GM15510 (cell line): ENCODE results near the gene C5orf22.

Experiments used
- POLR2A ChIP-seq: IDR thresholded peaks from 3 replicates; pipeline ENCODE4 v1.6.1; 2011; ENCODE audit warnings: borderline replicate concordance; ENCODE audit not compliant: insufficient read length; ENCODE audit errors: extremely low read depth

The C5orf22 gene

DNA sequence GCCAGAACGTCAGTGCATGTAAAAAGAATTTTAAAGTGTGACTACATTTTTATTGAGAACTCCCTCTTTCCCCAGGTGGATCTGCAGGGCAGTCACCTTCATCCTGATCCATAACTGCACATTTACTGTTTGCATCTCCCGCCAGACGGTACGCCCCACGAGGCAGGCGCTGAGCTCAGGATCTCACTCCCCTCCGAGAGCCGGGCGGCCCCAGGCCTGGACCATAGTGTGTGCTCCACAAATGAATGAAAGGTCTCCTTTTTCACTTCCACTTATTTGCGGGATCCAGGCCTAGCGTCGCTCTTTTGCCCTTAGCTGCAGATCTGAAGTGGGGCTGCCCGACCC is 586 bp upstream of the C5orf22 start:
- no peak for TF ChIP-seq POLR2A

DNA sequence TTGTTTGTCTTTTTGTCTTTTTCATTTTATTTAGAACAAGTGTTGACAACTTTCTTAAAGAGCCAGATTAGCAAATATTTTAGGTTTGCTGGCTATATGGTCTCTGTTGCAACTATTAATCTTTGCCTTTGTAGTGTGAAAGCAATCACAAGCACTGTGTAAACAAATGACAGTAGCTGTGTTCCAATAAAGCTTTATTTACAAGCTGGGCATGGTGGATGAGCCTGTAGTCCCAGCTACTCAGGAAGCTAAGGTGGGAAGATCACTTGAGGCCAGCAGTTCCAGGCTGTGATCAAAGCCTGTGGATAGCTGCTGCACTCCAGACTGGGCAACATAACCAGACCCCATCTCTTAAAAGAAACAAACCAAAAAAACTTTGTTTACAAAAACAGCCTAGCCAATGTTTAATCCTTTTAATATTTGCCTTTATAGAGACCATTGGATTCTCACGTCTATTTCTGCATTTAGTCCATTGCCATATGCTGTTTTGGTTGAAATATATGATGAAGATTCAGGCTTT is 2.5 kb downstream of the C5orf22 start:
- no peak for TF ChIP-seq POLR2A

DNA sequence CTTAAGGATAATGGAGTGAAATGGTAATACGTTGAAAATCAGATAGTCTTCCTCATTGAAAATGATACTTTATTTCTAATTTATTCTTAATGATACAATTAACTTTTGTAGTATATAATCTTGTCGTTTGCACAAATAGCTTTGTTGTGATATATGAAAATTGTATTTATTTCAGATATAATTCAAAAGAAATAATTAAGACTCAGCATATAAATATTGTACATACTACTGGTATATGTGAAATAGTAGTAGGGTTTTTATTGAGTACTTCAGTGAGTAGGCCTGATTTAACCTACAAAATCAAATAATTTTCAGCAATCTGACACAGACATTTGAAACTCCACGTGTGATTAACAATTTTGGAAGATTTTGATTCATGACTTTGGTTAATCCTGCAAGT is 4.8 kb downstream of the C5orf22 start:
- no peak for TF ChIP-seq POLR2A

GRCh38 chr5:31537349-31537748 is 5.2 kb downstream of the C5orf22 start:
- no peak for TF ChIP-seq POLR2A

DNA sequence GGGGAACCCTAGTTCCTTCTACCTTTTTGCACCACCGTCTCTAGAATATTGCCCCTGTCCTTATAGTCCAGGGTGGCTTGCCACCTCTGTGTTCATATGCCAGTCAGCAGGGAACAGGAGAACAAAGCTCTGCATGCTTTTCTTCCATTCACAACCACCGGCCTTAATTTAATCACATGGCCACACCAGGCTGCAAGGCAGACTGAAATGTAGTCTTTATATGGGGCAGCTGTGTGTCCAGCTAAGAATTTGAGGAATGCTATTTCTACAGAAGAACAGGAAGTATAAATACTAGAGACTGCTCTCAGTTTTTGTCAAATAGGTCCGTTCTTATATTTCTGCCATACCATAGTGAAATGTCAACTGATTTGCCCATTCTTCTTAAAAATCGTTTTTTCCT is 5.8 kb downstream of the C5orf22 start:
- TF ChIP-seq POLR2A, result no peak

DNA sequence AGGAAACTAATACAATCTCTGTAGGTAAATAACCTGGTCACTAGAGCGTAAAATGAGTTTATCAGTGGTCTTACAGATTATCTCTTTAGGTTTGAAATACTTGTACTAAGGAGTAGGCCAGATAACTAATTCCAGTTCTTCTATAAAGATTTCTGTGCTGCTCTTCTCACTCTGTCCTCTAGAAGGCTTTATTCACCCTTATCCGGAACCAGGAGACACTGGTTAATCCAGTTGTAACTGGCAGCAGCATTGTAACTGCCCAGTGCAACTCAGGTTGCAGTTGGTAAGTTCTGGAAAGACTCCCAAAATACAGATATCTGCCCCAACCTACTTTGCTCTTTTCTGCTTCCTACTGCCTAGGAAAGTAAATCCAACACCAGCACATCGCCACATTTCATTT is 19.8 kb downstream of the C5orf22 start:
- no peak for TF ChIP-seq POLR2A

- no peak for TF ChIP-seq POLR2A
Measured at GRCh38 chr5:31553863-31554262, 21.8 kb downstream of the C5orf22 start.

- no peak for TF ChIP-seq POLR2A
Measured at GRCh38 chr5:31554552-31554951, 22.5 kb downstream of the C5orf22 start.

DNA sequence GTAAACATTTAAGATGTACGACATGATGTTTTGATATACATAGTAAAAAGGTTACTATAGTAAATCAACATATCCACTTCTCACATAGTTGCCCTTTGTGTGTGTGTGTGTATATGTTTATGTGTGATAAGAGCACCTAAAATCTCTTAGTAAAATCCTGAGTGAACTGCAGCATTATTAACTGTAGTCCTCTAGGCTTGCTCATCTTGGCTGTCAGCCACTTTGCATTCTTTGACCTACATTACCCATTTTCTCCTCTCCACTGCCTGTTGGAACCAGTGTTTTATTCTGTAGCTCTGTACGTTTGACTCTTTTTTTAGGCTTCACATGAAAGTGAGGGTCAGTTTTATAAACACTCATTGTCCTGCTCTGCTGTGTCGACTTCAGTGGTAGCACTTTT is 24.4 kb downstream of the C5orf22 start:
- TF ChIP-seq POLR2A, result no peak

DNA sequence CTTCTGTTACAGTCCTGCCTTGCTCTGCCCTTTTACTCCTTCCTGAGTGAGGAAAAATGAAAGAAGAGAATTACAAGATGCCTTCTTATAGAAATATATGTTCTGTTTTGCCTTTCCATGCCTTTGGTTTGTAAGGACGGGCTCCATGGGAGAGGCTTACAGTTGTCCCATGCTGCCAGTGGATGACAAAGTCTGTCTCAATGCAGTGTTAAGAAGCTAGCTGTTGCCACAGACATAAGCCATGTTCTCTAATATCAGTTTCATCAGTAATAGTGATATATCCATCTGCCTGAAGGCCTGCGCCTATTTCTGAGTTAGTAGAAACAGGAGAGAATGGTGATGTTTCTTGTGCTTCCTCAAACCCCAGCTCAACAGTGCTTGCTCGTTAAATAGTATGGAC is 27.8 kb downstream of the C5orf22 start:
- no peak for TF ChIP-seq POLR2A

- TF ChIP-seq POLR2A, result no peak
Measured at GRCh38 chr5:31561946-31562345, 29.8 kb downstream of the C5orf22 start.

- TF ChIP-seq POLR2A, result no peak
Measured at GRCh38 chr5:31563216-31563615, 31.1 kb downstream of the C5orf22 start.

- TF ChIP-seq POLR2A, result no peak
Measured at GRCh38 chr5:31568302-31568835, 36.3 kb downstream of the C5orf22 start.

- TF ChIP-seq POLR2A, result no peak
Measured at GRCh38 chr5:31569068-31569467, 37.0 kb downstream of the C5orf22 start.

DNA sequence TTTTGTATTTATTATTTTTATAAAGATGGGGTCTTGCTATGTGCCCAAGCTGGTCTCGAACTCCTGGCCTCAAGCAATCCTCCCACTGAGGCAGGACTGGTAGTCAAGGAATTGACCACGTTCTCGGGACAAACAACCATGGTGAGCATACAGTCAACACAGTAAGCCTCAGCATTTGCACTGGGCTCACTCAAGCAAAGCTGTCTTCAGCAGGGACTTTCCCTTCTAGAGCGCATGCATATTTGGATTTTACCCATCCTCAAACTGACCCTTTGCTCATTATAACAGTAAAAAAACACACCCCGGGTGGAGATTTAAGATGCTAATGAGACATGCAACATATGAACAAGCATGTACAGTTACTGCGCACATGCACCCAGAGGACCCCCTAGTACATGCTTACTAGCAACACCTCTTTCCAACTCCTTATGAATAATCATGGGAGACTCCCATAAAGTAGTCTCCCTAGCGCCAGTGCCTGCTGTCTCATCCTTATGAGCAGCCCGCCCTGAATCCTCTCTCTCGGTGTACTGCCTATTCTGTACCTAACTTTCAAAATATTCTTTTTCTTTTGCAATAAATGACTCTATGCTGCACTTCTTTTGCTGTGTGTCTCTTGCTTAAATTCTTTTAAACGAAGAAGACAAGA is 41.5 kb downstream of the C5orf22 start:
- no peak for TF ChIP-seq POLR2A

DNA sequence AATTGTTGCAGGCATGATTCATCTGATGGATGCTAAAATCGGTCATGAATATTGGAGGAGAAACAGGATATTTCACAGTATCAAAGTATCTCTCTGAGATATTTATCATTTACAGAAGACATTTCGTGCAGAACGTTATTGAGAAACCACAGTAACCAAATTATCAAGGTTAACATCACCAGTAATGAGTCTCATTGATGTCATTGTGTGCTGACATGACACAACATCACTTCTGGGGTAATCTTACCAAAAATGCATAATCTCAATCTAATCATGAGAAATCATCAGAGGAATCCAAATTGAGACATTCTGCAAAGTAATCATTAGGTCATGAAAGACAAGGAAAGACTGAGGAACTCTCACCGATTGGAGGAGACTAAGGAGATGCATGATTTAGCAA is 42.7 kb downstream of the C5orf22 start:
- TF ChIP-seq POLR2A, result no peak
